KMS-11 (cell line): Measurements from ENCODE around the gene LMO7.

Experiments used
- H2AFZ ChIP-seq: fragments of 200-600 bp; sonication (generic); 2 replicates; pipeline ENCODE4 v1.6.1; 2016; ENCODE audit warnings: antibody characterized with exemption, mixed run types, low read depth
- H3K27ac ChIP-seq: fragments of 200-600 bp; sonication (generic); 2 replicates; pipeline ENCODE4 v1.6.1; 2016; ENCODE audit warnings: mild to moderate bottlenecking, mixed run types
- H3K27me3 ChIP-seq: fragments of 200-600 bp; sonication (generic); 2 replicates; pipeline ENCODE4 v1.6.1; 2017; ENCODE audit warnings: mild to moderate bottlenecking, low read depth, mixed run types, moderate library complexity; ENCODE audit not compliant: insufficient read depth
- H3K36me3 ChIP-seq: fragments of 200-600 bp; sonication (generic); 2 replicates; pipeline ENCODE4 v1.6.1; 2017; ENCODE audit warnings: mild to moderate bottlenecking, mixed run types; ENCODE audit not compliant: insufficient read depth
- H3K4me1 ChIP-seq: fragments of 200-600 bp; sonication (generic); 2 replicates; pipeline ENCODE4 v1.6.1; 2016; ENCODE audit warnings: mild to moderate bottlenecking, low read depth, mixed run types; ENCODE audit not compliant: poor library complexity, severe bottlenecking
- H3K4me2 ChIP-seq: fragments of 200-600 bp; sonication (generic); 2 replicates; pipeline ENCODE4 v1.7.0; 2016; ENCODE audit warnings: mild to moderate bottlenecking, mixed run types
- H3K4me3 ChIP-seq: fragments of 200-600 bp; sonication (generic); IDR thresholded peaks from 2 replicates; pipeline ENCODE4 v1.6.1; 2017; ENCODE audit warnings: low read depth, low read length, mixed read lengths; ENCODE audit not compliant: insufficient read depth
- H3K79me2 ChIP-seq: fragments of 200-600 bp; sonication (generic); 2 replicates; pipeline ENCODE4 v1.6.1; 2016; ENCODE audit warnings: low read depth, mixed run types; ENCODE audit not compliant: insufficient read depth
- H3K9ac ChIP-seq: fragments of 200-600 bp; sonication (generic); 2 replicates; pipeline ENCODE4 v1.6.1; 2016; ENCODE audit warnings: mild to moderate bottlenecking, mixed run types
- H4K20me1 ChIP-seq: fragments of 200-600 bp; sonication (generic); 2 replicates; pipeline ENCODE4 v1.6.1; 2016; ENCODE audit warnings: mild to moderate bottlenecking, mixed run types; ENCODE audit not compliant: insufficient read depth
- CTCF ChIP-seq: fragments of 200-600 bp; sonication (generic); conservative IDR thresholded peaks from 2 replicates; pipeline ENCODE4 v1.6.1; 2017; ENCODE audit warnings: low read depth, mild to moderate bottlenecking, antibody characterized with exemption, low read length, moderate library complexity, mixed read lengths

The LMO7 gene

GRCh38 chr13:75721307-75721706 is 85.2 kb downstream of the LMO7 start:
- no peaks in the 10 kb centered on the region for H3K27me3 ChIP-seq
- H4K20me1 ChIP-seq = no peaks in the 10 kb centered on the region
- peaks cover 5% of the 10 kb centered on the region for H3K4me1 ChIP-seq
- no peak overlapping the region for H3K9ac ChIP-seq
- H3K79me2 ChIP-seq = no peaks in the 10 kb centered on the region
- no peak overlapping the region for H3K4me3 ChIP-seq
- no peak overlapping the region for H2AFZ ChIP-seq
- no peak overlapping the region for H3K27ac ChIP-seq
- H3K36me3 ChIP-seq = no peaks in the 10 kb centered on the region
- TF ChIP-seq CTCF = no peak
- H3K4me2 ChIP-seq = no peak overlapping the region

GRCh38 chr13:75723901-75724300 is 87.8 kb downstream of the LMO7 start:
- Histone ChIP-seq H2AFZ (no peak overlapping the region), H3K79me2 (no peaks in the 10 kb centered on the region), H3K27ac (no peak overlapping the region), H3K4me2 (no peak overlapping the region), H4K20me1 (no peaks in the 10 kb centered on the region), H3K4me3 (no peak overlapping the region), H3K9ac (no peak overlapping the region), H3K36me3 (no peaks in the 10 kb centered on the region), H3K27me3 (no peaks in the 10 kb centered on the region), H3K4me1 (no peaks in the 10 kb centered on the region)
- no peak for TF ChIP-seq CTCF

DNA sequence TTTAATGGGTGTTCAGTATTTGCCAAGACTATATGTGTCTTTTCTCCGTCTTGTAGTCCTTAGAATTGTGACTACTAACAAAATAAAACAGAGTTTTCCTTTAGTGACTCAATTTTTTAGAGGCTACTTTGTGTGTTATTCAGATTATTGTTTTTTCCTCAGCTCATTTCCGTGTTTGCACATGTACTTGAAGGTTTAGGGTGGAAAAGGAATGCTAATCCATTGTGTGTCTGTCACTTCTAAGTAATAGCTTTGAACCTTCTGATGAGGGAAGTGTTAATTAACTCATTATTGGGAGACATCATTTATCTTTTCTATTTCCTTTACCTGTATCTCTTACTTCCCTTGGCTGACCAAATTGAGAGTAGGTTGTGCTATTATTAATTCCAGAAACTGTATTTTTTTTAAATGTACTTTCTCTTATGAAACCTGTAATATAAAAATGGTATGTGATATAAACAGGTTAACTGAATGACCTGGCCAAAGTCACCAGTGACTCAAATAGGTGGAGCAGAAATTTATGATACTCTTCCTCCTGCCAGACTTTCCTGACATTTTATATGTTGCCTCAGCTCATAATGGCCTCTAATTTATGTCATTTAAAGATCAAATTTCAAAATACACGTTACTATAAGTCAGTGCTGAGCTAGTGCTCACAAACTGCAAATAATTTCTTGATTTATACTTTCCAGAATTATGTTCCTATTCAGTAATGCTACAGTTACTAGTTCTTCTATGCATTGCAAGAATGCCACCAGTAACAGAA is 88.8 kb downstream of the LMO7 start:
- Histone ChIP-seq H2AFZ (no peak overlapping the region), H3K4me1 (no peaks in the 10 kb centered on the region), H3K9ac (no peak overlapping the region), H3K27ac (no peak overlapping the region), H3K79me2 (no peaks in the 10 kb centered on the region), H3K4me3 (no peak overlapping the region), H3K4me2 (no peak overlapping the region), H3K27me3 (no peaks in the 10 kb centered on the region), H4K20me1 (no peaks in the 10 kb centered on the region), H3K36me3 (no peaks in the 10 kb centered on the region)
- no peak for TF ChIP-seq CTCF

GRCh38 chr13:75725736-75726135 is 89.6 kb downstream of the LMO7 start:
- no peak for TF ChIP-seq CTCF
- Histone ChIP-seq H4K20me1 (no peaks in the 10 kb centered on the region), H3K27ac (no peak overlapping the region), H3K27me3 (no peaks in the 10 kb centered on the region), H3K4me1 (no peaks in the 10 kb centered on the region), H2AFZ (no peak overlapping the region), H3K4me2 (no peak overlapping the region), H3K9ac (no peak overlapping the region), H3K4me3 (no peak overlapping the region), H3K79me2 (no peaks in the 10 kb centered on the region), H3K36me3 (no peaks in the 10 kb centered on the region)
